Panc1 (cell line): ENCODE data around the gene GZMM. TPM values are rescaled to one million over a fixed set of nuclear protein-coding genes. Genes with fewer than 3 reads are reported as not detected.

Source experiments
- ATAC-seq: fragments of 200-7000 bp; cut with Tn5 transposase; 2 replicates; pipeline ENCODE4 v1.9.1; 2020; ENCODE audit warnings: mild to moderate bottlenecking, moderate library complexity
- BruUV-seq: library from RNA; stranded (reverse); fragments of 400-500 nt; replicated peaks from 2 replicates; lab custom pipeline; 2021; lab: Mats Ljungman, UMichigan
- CTCF ChIA-PET: fragments of 300-600 bp; sonication (Branson Sonifier 250); formaldehyde crosslinking; loops from one replicate; lab custom pipeline; 2022; ENCODE audit warnings: antibody characterized with exemption; lab: Charles Lee
- POLR2A ChIA-PET: fragments of 300-600 bp; sonication (Branson Sonifier 250); formaldehyde crosslinking; loops from one replicate; lab custom pipeline; 2022; ENCODE audit warnings: antibody characterized with exemption; lab: Charles Lee
- DNase-seq: peaks from one replicate; pipeline ENCODE4 v3.0.0-alpha.2; 2010; ENCODE audit warnings: low read depth, low spot score
- H3K27ac ChIP-seq: 2 replicates; pipeline ENCODE4 v1.5.1; 2011; ENCODE audit warnings: mild to moderate bottlenecking, low read length, inconsistent platforms
- H3K27me3 ChIP-seq: fragments of 200-500 bp; sonication (Bioruptor generic); 2 replicates; pipeline ENCODE4 v1.6.0; 2014; ENCODE audit warnings: low read length, inconsistent platforms; ENCODE audit not compliant: control insufficient read depth, insufficient read depth
- H3K36me3 ChIP-seq: fragments of 200-500 bp; sonication (Bioruptor generic); 2 replicates; pipeline ENCODE4 v1.5.1; 2014; ENCODE audit warnings: inconsistent platforms, mild to moderate bottlenecking, low read length, moderate library complexity; ENCODE audit not compliant: control insufficient read depth, insufficient read depth
- H3K4me1 ChIP-seq: 2 replicates; pipeline ENCODE4 v1.5.1; 2011; ENCODE audit warnings: inconsistent platforms, mild to moderate bottlenecking, low read length, moderate library complexity; ENCODE audit not compliant: control insufficient read depth, insufficient read depth
- H3K4me3 ChIP-seq, 2 experiments: 2 replicates each; pipeline ENCODE4 v1.5.1; 2011 to 2012; ENCODE audit warnings: low read depth in 2 of 2, low read length in 2 of 2, mild to moderate bottlenecking in 2 of 2, inconsistent platforms in 1 of 2, moderate library complexity in 1 of 2
- H3K9me3 ChIP-seq: fragments of 200-500 bp; sonication (Bioruptor generic); 2 replicates; pipeline ENCODE4 v1.5.1; 2014; ENCODE audit warnings: low read depth, mild to moderate bottlenecking, inconsistent platforms, low read length, moderate library complexity; ENCODE audit not compliant: control insufficient read depth, insufficient read depth
- POLR2AphosphoS5 ChIP-seq: IDR thresholded peaks from 2 replicates; pipeline ENCODE4 v1.6.1; 2012; ENCODE audit warnings: mild to moderate bottlenecking, low read depth, low read length, moderate library complexity
- SIN3A ChIP-seq: IDR thresholded peaks from 2 replicates; pipeline ENCODE4 v1.6.1; 2012; ENCODE audit warnings: low read depth, mild to moderate bottlenecking, low read length, moderate library complexity, borderline replicate concordance; ENCODE audit not compliant: insufficient read depth
- TCF7L2 ChIP-seq: IDR thresholded peaks from 2 replicates; pipeline ENCODE4 v1.6.1; 2011; ENCODE audit warnings: mild to moderate bottlenecking, low read depth, low read length, inconsistent platforms
- in situ Hi-C: cut with HindIII; loops from 2 replicates; pipeline ENCODE4 v1.10.0; 2016; ENCODE audit warnings: low sequenced_read_pairs, low pct_unique_long_range_greater_than_20kb
- intact Hi-C: fragments of 100-400 bp; cut with micrococcal nuclease; formaldehyde crosslinking; loops from one replicate; pipeline ENCODE4 v1.10.0; 2022; ENCODE audit not compliant: unreplicated experiment
- total RNA-seq: library from RNA; stranded (reverse); gene quantifications from one replicate; pipeline ENCODE4 v1.2.1, GENCODE V29; 2021; ENCODE audit not compliant: unreplicated experiment
- TF ChIP-seq, protein P1 (sequence below), 2 experiments: IDR thresholded peaks; 2 replicates each; pipeline ENCODE4 v1.6.1; 2011 to 2012; ENCODE audit warnings: low read depth in 2 of 2, control low read depth in 1 of 2, low read length in 1 of 2, mild to moderate bottlenecking in 1 of 2, moderate library complexity in 1 of 2; ENCODE audit not compliant: insufficient read depth in 1 of 2
- TF ChIP-seq, protein P2 (sequence below): fragments of 450-650 bp; IDR thresholded peaks from 2 replicates; pipeline ENCODE4 v1.5.1; 2017; ENCODE audit warnings: mild to moderate bottlenecking

Gene GZMM
- total RNA-seq, 1 experiment from 2014 or later, result 0.69 TPM

DNA sequence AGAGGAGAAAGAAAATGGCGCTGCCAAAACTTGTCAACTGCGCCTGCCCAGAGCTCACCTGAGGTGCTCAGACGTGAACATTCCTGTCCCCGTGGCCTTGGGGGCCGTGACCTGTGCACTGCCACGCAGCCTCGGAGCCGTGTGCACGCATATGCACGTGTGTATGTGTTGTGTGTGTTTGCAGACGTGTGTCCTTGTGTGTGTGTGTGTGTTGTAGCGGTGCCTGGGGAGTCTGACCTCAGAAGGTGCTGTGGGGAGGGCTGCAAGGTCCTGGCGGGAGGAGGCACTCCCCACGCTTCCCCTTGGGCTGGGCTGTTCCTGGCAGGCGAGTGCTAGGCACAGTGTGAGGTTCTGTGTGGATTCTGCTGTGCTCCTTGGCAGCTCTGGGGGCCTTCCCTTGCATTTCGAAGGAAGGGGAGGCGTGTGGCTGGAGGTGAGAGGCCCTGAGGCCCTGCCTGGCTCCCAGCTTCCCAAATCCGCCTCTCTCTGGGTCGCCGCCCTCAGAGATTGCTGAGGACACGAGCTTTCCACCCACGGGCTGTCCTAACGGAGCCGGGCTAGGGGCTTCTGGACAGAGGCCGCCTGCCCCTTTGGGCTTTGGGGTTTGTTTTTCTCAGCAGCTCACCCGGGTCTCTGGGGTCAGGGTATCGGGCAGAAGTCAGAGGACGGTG, 33.0 kb downstream of the GZMM start:
- Histone ChIP-seq H3K4me3 (no peak overlapping the region), H3K36me3 (peaks cover 8% of the 10 kb centered on the region; the same call in 1 of the 2 replicates), H3K4me1 (peaks cover 15% of the 10 kb centered on the region), H3K27ac (no peak overlapping the region), H3K9me3 (no peaks in the 10 kb centered on the region), H3K27me3 (no peaks in the 10 kb centered on the region)
- CTCF ChIA-PET, result no interaction called here
- no peak for ATAC-seq
- POLR2A ChIA-PET, result no interaction called here
- in situ Hi-C loops, result no loop called here
- no TSS peak for BruUV-seq
- intact Hi-C loops, result no loop called here
- TF ChIP-seq POLR2AphosphoS5 (no peak), SIN3A (no peak)
- no peak for DNase-seq

DNA sequence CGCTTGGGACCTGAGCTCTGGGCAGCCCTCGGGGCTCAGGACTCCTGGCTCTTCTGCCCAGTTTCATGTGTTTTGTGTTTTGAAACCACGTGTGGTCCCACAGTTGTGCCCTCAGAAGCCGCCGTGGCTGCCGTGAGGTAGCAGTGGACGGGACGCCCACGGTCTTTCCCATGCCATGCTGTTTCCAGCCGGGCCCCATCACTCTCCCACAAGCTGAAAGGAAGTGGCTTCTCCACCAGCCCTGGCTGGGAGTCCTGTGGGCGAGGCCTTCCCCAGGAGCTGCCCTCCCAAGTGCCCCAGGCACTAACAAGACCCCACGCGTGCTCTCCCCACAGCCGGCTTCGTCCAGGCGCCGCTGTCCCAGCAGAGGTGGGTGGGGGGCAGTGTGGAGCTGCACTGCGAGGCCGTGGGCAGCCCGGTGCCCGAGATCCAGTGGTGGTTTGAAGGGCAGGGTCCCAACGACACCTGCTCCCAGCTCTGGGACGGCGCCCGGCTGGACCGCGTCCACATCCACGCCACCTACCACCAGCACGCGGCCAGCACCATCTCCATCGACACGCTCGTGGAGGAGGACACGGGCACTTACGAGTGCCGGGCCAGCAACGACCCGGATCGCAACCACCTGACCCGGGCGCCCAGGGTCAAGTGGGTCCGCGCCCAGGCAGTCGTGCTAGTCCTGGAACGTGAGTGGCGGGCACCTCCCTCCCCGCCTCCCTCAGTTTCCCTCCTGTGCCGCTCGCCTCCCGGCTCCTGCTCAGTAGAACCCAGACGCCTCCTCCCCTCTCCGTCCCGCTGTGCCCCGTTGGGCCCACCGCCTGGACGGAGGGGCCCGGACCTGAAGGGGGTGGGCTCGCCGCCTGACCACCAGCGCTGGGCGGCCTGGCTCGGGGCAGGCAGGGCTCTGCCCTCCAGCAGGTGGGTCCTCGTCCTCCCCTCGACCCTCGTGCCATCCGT, 33.9 kb downstream of the GZMM start:
- Histone ChIP-seq H3K27me3 (no peaks in the 10 kb centered on the region), H3K36me3 (peaks cover 9% of the 10 kb centered on the region; the same call in 1 of the 2 replicates), H3K9me3 (no peaks in the 10 kb centered on the region), H3K4me1 (peaks cover 16% of the 10 kb centered on the region), H3K4me3 (no peak overlapping the region), H3K27ac (no peak overlapping the region)
- ChIA-PET POLR2A (no interaction called here), CTCF (no interaction called here)
- no peak for DNase-seq
- in situ Hi-C loops (no loop called here), intact Hi-C loops (no loop called here)
- no TSS peak for BruUV-seq
- ATAC-seq, result no peak
- TF ChIP-seq, protein P1, sequence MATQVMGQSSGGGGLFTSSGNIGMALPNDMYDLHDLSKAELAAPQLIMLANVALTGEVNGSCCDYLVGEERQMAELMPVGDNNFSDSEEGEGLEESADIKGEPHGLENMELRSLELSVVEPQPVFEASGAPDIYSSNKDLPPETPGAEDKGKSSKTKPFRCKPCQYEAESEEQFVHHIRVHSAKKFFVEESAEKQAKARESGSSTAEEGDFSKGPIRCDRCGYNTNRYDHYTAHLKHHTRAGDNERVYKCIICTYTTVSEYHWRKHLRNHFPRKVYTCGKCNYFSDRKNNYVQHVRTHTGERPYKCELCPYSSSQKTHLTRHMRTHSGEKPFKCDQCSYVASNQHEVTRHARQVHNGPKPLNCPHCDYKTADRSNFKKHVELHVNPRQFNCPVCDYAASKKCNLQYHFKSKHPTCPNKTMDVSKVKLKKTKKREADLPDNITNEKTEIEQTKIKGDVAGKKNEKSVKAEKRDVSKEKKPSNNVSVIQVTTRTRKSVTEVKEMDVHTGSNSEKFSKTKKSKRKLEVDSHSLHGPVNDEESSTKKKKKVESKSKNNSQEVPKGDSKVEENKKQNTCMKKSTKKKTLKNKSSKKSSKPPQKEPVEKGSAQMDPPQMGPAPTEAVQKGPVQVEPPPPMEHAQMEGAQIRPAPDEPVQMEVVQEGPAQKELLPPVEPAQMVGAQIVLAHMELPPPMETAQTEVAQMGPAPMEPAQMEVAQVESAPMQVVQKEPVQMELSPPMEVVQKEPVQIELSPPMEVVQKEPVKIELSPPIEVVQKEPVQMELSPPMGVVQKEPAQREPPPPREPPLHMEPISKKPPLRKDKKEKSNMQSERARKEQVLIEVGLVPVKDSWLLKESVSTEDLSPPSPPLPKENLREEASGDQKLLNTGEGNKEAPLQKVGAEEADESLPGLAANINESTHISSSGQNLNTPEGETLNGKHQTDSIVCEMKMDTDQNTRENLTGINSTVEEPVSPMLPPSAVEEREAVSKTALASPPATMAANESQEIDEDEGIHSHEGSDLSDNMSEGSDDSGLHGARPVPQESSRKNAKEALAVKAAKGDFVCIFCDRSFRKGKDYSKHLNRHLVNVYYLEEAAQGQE (IDR thresholded peaks at IDR 0.05; ENCODE audit: insufficient read depth in 1 of 2, low read depth in 2 of 2, low read length in 1 of 2), result no peak
- TF ChIP-seq POLR2AphosphoS5 (no peak), TCF7L2 (no peak), SIN3A (no peak)
- TF ChIP-seq, protein P2, sequence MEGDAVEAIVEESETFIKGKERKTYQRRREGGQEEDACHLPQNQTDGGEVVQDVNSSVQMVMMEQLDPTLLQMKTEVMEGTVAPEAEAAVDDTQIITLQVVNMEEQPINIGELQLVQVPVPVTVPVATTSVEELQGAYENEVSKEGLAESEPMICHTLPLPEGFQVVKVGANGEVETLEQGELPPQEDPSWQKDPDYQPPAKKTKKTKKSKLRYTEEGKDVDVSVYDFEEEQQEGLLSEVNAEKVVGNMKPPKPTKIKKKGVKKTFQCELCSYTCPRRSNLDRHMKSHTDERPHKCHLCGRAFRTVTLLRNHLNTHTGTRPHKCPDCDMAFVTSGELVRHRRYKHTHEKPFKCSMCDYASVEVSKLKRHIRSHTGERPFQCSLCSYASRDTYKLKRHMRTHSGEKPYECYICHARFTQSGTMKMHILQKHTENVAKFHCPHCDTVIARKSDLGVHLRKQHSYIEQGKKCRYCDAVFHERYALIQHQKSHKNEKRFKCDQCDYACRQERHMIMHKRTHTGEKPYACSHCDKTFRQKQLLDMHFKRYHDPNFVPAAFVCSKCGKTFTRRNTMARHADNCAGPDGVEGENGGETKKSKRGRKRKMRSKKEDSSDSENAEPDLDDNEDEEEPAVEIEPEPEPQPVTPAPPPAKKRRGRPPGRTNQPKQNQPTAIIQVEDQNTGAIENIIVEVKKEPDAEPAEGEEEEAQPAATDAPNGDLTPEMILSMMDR, result no peak; the same call in 1 of the 2 replicates
